ENCODE results near the gene CLDN10. TPM values are rescaled to one million over a fixed set of nuclear protein-coding genes. Genes with fewer than 3 reads are reported as not detected.

CLDN10 gene
- total RNA-seq, 2 donors from 2014 or later, result 0.27 to 0.64 TPM

DNA sequence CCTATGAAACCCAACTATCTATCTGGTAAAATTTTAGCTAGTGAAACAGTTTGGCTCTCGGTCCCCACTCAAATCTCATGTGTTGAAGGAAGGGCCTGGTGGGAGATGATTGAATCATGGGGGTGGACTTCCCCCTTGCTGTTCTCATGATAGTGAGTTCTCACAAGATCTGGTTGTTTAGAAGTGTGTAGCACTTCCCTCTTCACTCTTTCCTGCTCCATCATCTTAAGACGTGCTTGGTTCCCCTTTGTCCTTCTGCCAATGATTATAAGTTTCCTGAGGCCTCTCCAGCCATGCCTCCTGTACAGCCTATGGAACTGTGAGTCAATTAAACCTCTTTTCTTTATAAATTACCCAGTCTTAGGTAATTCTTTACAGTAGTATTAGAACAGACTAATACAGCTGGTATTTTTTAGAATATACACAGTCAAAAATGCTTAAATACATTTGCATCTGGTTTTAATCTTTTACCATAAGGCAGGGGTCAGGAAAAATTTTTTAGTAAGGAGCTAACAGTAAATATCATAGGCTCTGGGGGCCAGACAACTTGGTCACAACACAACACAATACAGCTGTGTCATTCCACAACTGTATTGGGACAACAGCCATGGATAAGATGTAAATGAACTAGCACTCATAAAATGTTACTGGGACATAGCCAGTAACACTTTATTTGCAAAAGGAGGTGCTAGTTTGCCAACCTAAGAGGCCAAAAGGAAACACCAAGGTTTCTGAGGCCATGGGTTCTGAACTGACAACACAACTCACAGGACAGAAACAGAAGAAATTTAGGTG lies 67.7 kb downstream of the CLDN10 start:
- H3K4me1 ChIP-seq, result no peaks in the 10 kb centered on the region
- no peak for TF ChIP-seq CTCF (IDR thresholded peaks at IDR 0.05)
- intact Hi-C loops (cut with DNase I), result no loop called here
- no peak overlapping the region for H3K9ac ChIP-seq (ENCODE audit: low read depth in 2 of 2, low read length in 2 of 2)
- no peak overlapping the region for H3K27ac ChIP-seq
- no peaks in the 10 kb centered on the region for H3K36me3 ChIP-seq
- peak; percentile 31 for DNase-seq
- no peaks in the 10 kb centered on the region for H3K27me3 ChIP-seq
- no peaks in the 10 kb centered on the region for H3K9me3 ChIP-seq
- H3K4me3 ChIP-seq, result no peak overlapping the region

DNA sequence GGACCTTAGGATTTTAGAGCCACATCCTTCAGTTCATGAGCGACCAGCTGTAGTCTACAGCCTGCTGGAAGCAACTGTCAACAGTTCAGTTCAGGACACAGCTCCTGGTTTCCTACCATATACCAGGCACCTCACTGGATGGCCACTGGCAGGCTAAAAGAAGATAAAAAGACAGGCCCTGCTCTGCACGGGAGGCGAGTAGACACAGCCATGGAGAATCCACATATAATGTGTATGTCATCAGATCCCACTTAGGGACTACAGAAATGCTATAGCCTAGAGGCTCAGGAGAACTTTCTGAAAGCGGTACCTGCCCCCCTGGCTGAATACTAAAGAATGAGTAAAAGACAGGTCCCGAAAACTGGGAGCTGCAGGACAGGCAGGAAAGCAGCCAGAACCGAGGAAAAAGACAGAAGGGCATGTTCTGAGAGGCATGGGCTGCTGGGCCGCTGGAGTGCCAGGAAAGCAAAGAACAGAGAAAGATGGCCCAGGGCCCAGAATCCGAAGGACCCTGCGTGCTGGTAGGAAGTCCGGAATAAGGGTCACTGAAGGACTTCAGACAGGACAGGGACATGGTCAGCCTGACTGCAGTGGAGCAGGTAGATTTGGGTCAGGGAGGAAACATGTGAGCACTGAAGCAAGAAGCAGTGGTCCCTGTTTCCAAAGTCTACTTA lies 68.4 kb downstream of the CLDN10 start:
- H3K4me1 ChIP-seq, result no peaks in the 10 kb centered on the region
- no peak for TF ChIP-seq CTCF (IDR thresholded peaks at IDR 0.05)
- no peak overlapping the region for H3K4me3 ChIP-seq
- H3K27ac ChIP-seq, result no peak overlapping the region
- H3K9ac ChIP-seq (ENCODE audit: low read depth in 2 of 2, low read length in 2 of 2), result no peak overlapping the region
- H3K27me3 ChIP-seq, result no peaks in the 10 kb centered on the region
- intact Hi-C loops (cut with DNase I), result no loop called here
- no peak for DNase-seq
- no peaks in the 10 kb centered on the region for H3K36me3 ChIP-seq
- no peaks in the 10 kb centered on the region for H3K9me3 ChIP-seq

- no peak overlapping the region for H3K4me3 ChIP-seq
- H3K4me1 ChIP-seq, result no peaks in the 10 kb centered on the region
- no peaks in the 10 kb centered on the region for H3K9me3 ChIP-seq
- H3K9ac ChIP-seq (ENCODE audit: low read depth in 2 of 2, low read length in 2 of 2), result no peak overlapping the region
- no peaks in the 10 kb centered on the region for H3K27me3 ChIP-seq
- no peak for DNase-seq
- H3K36me3 ChIP-seq, result no peaks in the 10 kb centered on the region
- intact Hi-C loops (cut with DNase I), result no loop called here
- no peak overlapping the region for H3K27ac ChIP-seq
- no peak for TF ChIP-seq CTCF (IDR thresholded peaks at IDR 0.05)
These were observed 70.6 kb downstream of the CLDN10 start for GRCh38 chr13:95623141-95623540.

DNA sequence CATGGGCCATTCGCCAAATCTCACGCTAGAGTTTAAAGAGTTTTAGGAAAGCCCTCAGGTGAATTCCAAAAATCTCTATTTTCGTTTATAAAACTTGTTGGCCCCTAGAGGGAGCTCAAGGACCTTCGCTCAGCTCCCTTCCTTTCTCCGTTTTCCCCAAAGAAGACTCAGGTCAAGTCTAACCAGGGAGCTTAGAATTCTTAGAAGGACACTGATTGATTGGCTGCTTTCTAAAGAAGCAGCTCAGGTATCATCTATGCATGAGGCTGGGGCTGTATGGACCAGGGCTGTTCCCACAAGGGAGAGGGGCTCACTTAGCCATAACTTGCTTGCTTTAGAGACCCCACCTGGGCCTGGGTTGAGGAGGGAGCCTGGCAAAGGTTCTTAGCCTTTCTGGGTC lies 71.5 kb downstream of the CLDN10 start:
- peak; percentile 29 for DNase-seq
- Histone ChIP-seq H3K36me3 (no peaks in the 10 kb centered on the region), H3K9ac (ENCODE audit: low read depth in 2 of 2, low read length in 2 of 2) (peak overlapping the region in 1 of 2 donors; percentile 24), H3K4me1 (no peaks in the 10 kb centered on the region), H3K4me3 (no peak overlapping the region), H3K9me3 (no peaks in the 10 kb centered on the region), H3K27ac (no peak overlapping the region), H3K27me3 (no peaks in the 10 kb centered on the region)
- intact Hi-C loops (cut with DNase I), result loop anchor here (2.0 kb wide), 1 partner anchor 211 kb away; no protein-coding TSS in a partner anchor
- TF ChIP-seq CTCF (IDR thresholded peaks at IDR 0.05), result peak; percentile 47

DNA sequence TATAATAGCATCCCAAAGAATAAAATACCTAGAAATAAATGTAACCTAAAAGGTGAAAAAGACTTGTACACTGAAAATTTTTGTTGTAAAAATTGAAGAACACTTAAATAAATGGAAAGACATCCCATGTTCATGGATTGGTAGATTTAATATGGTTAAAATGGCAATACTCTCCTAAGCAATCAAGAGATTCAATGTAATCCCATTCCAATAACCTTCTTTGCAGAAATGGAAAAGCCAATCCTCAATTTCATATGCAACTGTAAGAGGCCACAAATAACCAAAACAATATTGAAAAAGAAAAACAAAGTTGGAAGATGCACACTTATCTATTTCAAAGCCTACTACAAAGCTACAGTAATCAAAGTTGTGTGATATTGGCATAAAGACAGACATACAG lies 74.2 kb downstream of the CLDN10 start:
- DNase-seq, result no peak
- intact Hi-C loops (cut with DNase I), result no loop called here
- Histone ChIP-seq H3K36me3 (no peaks in the 10 kb centered on the region), H3K4me1 (no peaks in the 10 kb centered on the region), H3K4me3 (no peak overlapping the region), H3K27me3 (no peaks in the 10 kb centered on the region), H3K9me3 (no peaks in the 10 kb centered on the region), H3K9ac (ENCODE audit: low read depth in 2 of 2, low read length in 2 of 2) (no peak overlapping the region), H3K27ac (no peak overlapping the region)
- TF ChIP-seq CTCF (IDR thresholded peaks at IDR 0.05), result no peak
